Hippocampal formation (tissue), 2 donors: ENCODE results near the gene PHLDB2.
"Not testable (repeated sequence)": the region's sequence is repeated elsewhere in the genome, so short reads cannot be mapped to it uniquely, and the experiment has no call there.

Experiments used
- DNase-seq, 2 donors: peaks; one replicate each; lab custom pipeline; 2025; lab: John Stamatoyannopoulos, UW

Gene PHLDB2

DNA sequence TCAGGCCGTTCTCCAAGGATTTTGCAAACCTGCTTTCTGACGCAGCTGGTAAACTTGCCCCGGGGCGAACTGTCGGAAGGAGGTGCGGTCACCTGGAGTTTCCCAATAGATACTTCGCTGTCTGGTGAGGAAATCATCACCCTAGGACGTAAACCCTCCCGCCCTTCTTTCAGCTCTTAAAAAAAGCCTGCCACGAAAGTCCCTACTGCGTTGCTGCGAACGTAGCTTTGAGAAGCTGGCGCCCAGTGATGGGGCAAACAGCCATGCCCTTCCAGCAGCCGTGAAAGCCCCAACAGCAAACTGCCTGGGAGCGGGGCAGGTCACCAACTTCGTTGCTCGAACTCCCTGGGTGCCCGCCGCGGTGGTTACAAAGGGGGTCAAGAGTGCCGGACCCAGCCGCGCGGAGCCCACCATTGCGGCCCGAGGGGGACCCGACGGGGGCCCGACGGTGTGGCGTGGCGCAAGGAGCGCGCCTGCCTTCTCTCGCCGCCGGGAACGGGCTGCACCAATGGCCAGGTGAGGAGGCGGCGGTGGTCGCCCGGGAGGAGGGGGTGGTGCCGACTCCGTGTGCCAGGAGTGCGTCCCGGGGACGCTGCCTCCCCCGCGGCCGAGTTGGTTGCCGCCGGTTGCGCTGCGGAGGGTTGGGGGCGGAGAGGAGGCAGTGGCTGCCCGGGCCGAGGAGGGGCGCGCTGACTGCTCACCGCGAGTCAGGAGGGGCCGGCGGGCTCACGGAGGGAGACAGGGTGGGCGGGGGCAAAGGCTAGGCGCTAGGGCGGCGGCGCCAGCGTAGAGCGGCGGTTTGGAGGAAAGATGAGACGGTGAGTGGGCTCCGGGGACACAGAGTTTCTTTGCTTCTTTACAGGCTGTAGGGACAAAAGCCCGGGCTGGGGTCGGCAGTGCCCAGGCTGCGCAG is at the start of gene PHLDB2:
TSS of gene PHLDB2 (plus strand) at position 205 of the 913 bp plus-strand sequence. CDS start 24,813 bp downstream, outside the sequence.
- DNase-seq: no peak

DNA sequence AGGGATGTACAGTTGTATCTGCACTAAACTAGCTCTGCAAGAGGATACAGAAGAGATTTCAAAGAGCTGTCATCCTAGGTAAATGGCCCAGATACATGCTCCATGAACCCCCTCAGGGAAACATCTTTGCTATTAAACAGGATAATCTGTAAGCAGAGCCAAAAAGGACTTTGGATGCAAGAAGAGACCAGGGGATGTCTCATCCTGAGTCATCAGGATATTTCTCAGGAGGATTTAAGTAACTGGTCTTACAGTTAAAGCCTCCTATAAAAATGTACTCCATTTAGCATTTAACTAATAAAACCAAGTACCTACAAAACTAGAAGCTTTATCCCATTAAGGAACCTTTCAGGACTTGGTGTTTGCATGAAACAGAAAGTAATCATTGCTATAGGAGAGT is 48.2 kb upstream of the PHLDB2 start:
- DNase-seq: no peak

DNA sequence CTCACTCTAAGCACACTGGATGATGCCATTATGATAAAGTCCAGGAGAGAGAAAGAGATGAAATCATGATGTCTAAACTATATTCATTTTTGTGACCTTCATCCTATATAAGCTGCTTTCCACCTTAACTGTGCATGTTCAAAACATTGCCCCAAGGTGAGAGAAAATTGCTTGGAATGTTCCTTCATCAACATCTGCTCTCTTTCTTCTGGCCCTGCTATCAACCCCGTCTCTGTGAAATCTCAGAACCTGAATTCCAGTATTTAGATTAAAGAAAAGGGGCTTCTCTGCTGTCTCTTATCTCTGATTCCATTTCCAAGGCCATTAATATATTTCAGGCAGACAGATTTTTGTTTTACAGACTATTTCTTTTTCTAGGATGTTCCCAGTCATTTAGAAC is 47.3 kb upstream of the PHLDB2 start:
- DNase-seq: no peak

DNA sequence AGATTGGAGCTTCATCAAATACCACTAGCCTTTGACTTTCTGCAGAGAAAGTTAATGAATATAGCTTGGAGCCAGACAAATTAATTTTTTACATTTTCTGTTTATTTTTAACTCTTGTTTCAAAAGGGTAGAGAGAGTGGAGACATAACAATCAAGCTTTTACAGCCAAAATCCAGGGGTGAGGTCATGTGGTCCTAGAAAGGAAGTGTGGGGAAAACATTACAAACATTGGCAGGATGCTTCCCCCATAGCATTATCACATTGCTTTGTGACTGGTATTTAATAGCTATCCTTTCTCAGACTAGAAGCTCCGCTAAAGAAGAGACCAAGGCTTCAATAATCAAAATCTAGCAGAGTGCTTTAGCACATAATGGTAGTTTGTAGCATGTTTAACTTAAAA is 46.4 kb upstream of the PHLDB2 start:
- no peak for DNase-seq

DNA sequence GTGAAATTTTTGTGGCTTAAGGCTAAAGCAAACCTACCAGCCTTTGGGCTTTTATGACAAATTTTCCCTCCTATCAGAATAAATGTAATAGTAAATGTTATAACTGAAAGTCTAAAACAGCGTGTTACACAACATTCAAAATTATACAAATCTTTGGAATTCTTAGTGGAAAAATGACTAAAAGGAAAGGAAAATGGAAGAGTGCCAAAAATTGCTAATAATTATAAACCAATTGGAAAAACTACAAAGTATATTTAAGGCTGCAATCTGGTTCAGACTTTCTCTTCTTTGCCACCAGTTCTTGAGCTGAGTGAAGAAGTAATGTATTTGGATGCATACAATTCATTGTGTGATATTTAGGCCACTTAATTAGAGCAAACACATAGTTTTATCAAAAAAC is 45.6 kb upstream of the PHLDB2 start:
- no peak for DNase-seq

DNA sequence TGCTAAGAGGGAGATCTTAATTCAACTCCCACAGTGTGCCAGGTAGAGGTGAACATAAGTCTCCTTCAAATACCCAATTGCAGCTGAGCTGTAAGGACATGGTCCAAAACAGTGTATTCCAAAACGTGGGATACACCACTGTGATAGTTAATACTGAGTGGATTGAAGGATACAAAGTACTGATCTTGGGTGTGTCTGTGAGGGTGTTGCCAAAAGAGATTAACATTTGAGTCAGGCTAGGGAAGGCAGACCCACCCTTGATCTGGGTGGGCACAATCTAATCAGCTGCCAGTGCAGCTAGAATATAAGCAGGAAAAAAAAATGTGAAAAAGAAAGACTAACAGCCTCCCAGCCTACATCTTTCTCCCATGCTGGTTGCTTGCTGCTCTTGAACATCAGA is 45.1 kb upstream of the PHLDB2 start:
- no peak for DNase-seq

DNA sequence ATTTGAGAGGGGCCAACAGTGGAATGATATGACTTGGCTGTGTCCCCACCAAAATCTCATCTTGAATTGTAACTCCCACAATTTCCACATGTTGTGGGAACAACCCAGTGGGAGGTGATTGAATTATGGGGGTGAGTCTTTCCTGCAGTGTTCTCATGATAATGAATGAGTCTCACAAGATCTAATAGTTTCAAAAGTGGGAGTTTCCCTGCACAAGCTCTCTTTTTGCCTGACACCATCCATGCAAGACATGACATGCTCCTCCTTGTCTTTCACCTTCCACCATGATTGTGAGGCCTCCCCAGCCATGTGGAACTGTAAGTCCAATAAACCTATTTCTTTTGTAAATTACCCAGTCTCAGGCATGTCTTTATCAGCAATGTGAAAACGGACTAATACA is 42.3 kb upstream of the PHLDB2 start:
- DNase-seq: not testable (repeated sequence)

DNA sequence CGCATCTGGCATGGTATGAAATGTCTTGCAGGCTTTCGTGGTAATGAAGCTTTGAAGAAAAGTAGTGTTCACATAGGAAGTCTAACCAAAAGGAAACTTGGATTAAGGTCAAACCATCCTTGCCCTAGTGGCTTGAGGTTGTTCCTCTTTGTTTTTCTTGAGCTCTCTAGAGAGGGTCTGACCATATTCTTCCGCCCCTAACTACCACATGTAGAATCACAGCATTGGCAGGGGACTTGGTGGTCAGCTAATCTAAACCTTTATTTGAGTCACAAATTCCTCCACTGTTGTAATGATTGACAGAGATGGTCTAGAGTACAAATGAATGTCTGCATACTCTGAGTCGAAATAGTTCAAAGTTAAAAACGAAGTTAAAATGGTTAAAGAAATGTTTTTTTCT is 39.1 kb upstream of the PHLDB2 start:
- no peak for DNase-seq

DNA sequence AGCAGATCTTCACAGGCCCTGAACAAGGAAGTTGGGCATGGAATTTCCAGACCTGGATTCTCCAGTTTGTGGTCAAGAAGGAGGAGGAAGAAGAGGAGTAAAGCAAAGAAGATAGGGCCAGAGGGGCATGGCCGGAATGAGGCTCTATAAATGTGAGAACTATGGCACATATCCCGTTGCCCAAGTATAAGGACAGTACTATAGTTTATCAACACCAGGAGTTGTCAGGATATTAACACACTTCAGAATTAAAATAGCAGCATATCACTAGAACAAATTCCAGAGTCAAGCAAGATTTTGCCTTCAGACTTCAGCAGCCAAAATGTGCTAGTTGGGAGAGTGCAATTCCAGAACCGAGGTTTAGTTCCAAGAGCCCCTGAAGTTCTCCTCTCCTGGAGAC is 38.4 kb upstream of the PHLDB2 start:
- DNase-seq: no peak

DNA sequence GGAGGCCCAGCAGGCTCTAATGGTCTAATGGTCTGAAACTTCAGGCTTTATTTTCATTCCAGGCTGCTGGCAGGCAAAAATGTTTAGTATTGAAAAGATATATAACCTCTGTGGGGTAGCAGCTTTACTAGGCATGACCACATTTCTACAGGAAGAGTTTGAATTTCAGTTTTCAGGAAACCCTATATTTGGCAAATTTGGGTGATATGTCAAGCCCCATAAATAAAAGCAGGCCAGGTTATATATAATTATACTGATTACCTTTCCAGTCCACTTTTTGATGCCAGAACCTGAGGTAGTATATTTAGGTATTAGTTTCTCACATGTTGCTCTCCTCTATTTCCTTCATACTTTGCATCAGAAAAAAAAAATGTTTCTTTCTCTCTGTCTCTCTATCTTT is 37.2 kb upstream of the PHLDB2 start:
- no peak for DNase-seq

DNA sequence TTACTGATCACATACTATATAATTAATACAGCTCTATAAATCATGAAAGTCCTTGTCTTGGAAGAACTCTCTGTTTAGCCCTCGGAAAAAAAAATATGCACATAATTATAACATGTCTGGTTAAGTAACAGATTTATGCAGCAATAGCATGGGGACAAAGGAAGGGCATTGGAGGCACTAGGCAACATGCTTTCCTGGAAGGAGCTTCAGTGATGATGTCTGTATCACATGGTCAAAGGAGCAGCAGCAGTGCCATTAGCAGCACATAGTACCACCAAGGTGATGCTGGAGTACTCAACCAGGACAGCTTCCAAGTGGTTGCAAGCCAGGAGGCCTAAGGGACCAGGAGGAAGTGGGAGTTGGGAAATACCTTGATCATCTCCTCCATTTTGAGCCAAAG is 36.3 kb upstream of the PHLDB2 start:
- no peak for DNase-seq

DNA sequence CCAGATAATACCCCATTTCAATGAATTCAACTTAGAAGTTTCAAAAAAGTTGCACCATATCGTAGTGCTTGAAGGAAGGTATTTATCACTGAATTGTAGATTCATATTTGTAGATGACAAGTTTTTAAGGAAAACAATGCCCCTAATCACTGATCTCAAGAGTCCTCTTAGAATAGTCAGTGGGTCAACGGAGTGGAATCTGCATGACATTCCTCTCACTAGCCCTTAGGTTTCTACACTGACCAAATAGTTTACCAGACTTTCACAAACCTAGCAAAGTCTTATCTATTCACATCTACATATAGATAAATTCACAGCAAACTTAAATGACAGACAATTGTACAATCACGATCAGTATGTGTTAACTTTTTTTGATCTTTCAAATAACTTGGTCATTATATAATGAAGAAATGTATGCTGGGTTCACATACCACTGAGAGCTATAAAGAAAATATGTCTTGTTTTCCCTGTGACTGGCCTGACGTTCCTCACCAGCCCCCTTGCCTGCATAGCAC is 35.7 kb upstream of the PHLDB2 start:
- DNase-seq: no peak

DNA sequence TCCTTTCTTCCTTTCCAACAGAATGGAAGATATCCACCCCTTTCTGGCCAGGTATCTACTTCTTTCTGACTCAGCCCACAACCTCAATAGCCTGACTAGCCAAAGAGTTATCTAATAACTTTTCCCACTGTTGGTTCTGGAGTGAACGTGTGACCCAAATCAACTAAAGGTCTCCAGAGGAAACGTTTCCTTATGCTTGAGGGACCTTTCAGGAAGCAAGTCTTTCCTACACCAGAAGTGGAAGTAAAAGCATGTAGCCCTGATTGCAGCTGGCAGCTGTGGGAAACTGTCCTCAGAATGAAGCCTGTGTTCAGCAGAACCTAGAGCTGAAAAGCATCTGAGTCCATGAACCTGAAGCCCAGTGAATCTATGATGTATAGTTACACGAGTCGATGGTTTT is 34.7 kb upstream of the PHLDB2 start:
- DNase-seq: no peak

DNA sequence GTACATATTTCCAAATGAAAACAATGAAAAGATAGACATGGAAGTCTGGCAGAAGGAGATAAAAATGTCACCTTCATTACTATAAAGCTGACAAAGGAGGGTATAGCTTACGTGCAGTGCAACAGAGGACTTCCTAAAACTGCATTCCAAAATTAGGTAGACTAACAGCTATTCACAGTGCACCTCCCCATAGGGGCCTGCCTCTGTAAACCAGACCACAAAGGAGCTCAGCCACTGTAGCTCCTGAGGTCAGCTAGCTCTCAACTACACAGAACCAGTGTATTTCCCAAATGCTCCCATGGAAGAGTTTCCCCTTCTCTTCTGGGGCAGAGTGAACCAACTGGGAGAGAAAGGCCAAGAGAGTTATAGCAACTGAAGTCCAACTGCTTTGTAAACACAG is 31.2 kb upstream of the PHLDB2 start:
- DNase-seq: no peak

DNA sequence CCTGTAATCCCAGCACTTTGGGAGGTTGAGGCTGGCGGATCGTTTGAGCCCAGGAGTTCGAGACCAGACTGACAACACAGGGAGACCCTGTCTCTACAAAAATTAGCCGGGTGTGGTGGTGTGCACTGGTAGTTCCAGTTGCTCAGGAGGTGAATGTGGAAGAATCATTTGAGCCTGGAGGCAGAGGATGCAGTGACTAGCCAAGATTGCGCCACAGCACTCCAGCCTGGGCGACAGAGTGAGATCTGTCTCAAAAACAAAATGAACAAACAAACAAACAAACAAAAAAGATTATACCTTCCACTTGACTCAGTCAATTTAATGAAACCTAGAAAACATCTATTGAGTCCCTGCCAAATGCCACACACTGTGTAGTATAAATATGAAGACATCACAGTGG is 30.5 kb upstream of the PHLDB2 start:
- DNase-seq: no peak

DNA sequence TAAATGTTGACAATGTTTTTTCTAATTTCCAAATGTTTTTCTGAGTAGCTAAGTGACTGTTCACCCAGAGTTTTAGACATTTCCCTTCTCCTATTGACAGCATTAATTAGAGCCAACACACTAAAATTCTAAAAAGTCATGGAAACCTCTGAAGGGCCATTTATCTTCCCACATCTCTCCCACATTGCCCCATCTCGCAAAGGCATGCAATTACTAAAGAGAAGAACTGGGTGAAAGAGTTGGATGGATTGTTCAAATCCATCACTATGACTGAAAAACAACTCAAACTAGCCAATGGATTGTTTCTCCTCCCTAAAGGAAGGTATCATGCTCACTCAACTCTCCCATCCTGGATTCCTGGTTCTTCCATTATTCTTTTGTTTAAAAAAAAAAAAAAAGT is 30.0 kb upstream of the PHLDB2 start:
- no peak for DNase-seq

DNA sequence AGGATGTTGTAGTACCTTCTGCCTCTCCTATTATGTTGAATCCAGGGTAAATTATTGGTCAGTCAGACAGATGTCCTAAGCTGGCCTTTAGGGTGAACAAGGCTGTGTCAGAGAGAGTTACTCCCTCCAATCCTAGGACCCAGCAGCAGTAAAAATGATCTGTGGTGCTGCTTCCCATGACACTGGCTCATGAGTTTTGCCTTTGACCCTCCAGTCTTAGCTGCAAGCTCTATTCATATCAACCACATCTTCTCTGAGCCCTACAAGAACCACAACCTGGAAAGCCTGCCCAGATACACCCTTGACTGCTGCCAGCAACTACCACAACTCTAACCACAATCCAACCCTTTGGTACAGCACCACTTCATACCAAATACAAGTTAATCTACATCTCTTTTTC is 27.2 kb upstream of the PHLDB2 start:
- no peak for DNase-seq

DNA sequence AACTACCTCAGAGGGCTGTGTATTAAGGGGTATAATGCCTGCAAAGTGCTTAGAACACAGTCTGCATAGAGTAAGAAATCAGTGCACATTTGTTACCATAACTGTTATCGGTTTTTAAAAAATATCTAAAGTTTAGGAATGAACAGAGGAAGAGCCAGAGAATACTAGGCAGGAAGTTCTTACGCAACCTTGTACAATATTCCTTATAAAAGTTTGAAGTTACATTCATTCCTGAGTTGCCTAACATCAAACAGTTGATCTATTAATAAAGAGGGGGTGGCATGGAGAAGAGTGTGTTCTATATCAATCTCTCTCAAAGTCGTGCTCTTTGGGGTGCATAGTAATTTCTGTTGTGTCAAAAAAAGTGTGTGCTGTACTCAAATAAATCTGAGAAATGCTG is 22.0 kb upstream of the PHLDB2 start:
- no peak for DNase-seq

DNA sequence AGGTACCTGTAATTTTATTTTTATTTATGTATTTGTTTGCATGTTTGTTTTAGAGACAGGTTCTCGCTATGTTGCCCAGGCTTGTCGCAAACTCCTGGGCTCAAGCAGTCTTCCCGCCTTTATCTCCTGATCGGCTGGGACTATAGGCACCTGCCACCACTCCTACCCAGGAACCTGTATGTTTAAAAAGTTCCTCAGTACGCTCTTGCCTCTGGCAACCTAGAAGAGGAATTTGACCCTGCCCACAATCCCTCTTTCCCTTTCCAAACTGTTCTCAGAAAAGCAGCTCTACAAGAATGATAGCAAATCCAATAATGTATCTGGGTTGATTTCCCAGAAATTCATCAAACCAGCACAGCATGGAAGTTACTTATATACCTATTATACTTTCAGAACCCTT is 20.9 kb upstream of the PHLDB2 start:
- DNase-seq: no peak

DNA sequence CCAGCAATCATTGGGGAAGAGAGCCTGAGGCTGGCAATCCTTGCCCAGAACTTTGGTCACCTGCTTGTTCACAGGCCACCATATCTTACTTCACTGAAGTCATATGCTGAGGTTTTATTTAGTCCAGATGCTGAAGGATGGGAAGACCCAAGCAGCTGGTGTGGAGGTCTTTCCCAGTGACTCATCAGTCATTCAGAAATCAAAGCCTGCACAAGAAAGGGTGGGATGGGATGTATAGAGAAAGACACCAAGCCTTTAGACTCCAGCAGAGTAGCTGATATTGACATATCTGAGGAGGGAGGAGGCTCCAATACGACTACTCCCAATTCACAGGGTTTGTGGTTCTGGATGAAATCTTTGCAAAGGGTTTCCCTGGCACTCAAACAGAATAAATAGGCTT is 13.0 kb upstream of the PHLDB2 start:
- DNase-seq: no peak

DNA sequence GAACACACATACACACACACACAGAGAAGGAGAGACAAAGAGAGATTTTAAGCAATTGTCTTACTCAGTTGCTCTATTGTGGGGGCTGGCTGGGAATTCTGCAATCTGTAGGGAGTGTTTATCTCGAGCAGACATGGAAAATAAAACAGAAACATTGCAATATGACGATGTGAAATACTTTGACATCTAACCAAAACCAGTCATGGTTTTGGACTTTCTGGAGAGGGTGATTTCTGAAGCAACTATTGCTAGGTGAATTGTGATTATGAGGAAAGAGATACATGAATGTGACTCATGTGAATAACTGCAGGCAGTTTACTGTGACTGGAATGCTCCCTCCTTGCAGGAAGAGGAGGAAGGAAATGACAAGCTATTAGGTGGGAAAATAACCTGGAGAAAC is 12.3 kb upstream of the PHLDB2 start:
- no peak for DNase-seq

DNA sequence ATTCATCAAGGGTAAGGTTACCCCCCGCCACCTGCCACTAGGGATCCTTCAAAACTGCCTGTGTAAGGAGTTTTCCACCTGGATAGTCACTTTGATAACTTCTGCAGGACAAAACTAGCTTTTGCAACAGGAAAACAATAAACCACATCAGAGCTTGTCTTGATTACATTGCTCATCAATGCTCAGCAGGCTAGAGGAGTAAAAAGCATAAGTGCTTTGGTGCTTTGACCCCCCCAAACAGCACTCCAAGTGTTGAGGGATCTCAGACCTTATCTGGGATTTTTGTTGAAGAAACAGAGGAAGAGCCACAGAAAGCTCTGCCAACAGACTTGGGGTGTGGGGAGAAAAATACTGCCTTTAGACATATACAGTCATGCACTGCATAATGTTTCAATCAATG is 10.8 kb upstream of the PHLDB2 start:
- DNase-seq: no peak

DNA sequence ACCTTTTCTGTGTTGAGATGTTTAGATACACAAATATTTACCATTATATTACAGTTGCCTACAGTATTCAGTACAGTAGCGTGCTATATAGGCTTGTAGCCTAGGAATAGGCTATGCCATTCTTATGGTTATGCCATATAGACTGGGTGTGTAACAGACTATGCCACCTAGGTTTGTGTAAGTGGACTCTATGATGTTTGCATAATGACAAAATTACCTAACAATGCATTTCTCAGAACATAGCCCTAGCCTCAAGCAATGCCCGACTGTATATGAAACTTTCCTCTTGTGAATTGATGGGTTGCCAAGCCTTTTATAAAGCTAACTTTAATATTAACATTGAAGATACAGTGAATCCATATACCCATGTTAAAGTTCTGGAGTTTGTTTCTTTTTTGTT is 10.3 kb upstream of the PHLDB2 start:
- DNase-seq: no peak

DNA sequence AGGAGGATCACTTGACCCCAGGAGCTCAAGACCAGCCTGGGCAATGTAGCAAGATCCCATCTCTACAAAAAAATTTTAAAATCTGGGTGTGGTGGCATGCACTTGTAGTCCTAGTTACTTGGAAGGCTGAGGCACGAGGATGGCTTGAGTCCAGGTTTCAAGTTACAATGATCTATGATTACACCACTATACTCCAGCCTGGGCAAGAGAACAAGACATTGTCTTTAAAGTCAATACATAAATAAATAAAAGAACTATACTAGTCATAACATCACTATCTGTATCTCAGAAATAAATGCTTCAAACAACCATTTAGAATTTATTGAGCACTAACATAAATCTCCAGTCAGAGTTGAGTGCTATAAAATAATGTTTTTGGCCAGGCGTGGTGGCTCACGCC is 8.5 kb upstream of the PHLDB2 start:
- no peak for DNase-seq
